Type B pancreatic cell (in vitro differentiated cells): ENCODE data around the gene MCUB. TPM values are rescaled to one million over a fixed set of nuclear protein-coding genes. Genes with fewer than 3 reads are reported as not detected.
"Not testable (repeated sequence)": the region's sequence is repeated elsewhere in the genome, so short reads cannot be mapped to it uniquely, and the experiment has no call there.

Experiments
- DNase-seq: peaks from one replicate; pipeline ENCODE4 v3.0.0; 2021; ENCODE audit warnings: mixed read lengths; ENCODE audit not compliant: unreplicated experiment; ENCODE audit errors: extremely low spot score
- H3K27ac Mint-ChIP-seq: 2 replicates; pipeline ENCODE4 v1.8.0; 2021; ENCODE audit warnings: mild to moderate bottlenecking, mixed read lengths
- H3K27me3 Mint-ChIP-seq: 2 replicates; pipeline ENCODE4 v1.8.0; 2021; ENCODE audit warnings: mixed read lengths
- H3K36me3 Mint-ChIP-seq: 2 replicates; pipeline ENCODE4 v1.8.0; 2021; ENCODE audit warnings: mixed read lengths
- H3K4me1 Mint-ChIP-seq: one replicate; pipeline ENCODE4 v1.8.0; 2021; ENCODE audit warnings: mixed read lengths; ENCODE audit not compliant: unreplicated experiment
- H3K4me3 Mint-ChIP-seq: 2 replicates; pipeline ENCODE4 v1.8.0; 2021; ENCODE audit warnings: mild to moderate bottlenecking, mixed read lengths
- H3K9me3 Mint-ChIP-seq: 2 replicates; pipeline ENCODE4 v1.8.0; 2021; ENCODE audit warnings: mixed read lengths
- total RNA-seq: library from RNA; stranded (reverse); gene quantifications from 2 replicates; pipeline ENCODE4 v1.2.1, GENCODE V29; 2021; ENCODE audit warnings: low replicate concordance
- TF ChIP-seq, protein P1 (sequence below): fragments of 200-600 bp; sonication (generic); conservative IDR thresholded peaks from 2 replicates; pipeline ENCODE4 v1.5.0; 2021; ENCODE audit warnings: antibody characterized with exemption, mild to moderate bottlenecking

Gene MCUB
- total RNA-seq, 1 donor from 2014 or later: 10.1 TPM

DNA sequence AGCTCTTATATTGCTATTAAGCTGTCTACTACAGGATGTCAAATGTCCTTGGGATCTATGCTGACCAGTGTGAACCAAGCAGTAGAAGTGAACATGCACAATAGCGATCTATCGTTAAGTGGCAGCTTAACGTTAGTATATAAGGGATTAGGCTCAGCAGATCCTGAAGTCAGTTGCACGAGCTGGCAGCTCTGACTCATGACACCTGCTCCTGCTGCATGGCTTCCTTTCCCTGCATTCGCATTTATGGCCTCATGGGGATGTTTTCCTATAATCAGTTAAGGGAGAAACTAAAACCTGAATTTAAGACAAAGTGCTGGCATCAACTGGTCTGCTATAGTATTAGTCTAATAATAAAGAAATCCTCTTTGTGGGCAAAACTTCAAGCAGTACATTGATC lies 12.7 kb upstream of the MCUB start:
- no peak for DNase-seq
- H3K27me3 Mint-ChIP-seq: no peaks in the 10 kb centered on the region
- TF ChIP-seq, protein P1, sequence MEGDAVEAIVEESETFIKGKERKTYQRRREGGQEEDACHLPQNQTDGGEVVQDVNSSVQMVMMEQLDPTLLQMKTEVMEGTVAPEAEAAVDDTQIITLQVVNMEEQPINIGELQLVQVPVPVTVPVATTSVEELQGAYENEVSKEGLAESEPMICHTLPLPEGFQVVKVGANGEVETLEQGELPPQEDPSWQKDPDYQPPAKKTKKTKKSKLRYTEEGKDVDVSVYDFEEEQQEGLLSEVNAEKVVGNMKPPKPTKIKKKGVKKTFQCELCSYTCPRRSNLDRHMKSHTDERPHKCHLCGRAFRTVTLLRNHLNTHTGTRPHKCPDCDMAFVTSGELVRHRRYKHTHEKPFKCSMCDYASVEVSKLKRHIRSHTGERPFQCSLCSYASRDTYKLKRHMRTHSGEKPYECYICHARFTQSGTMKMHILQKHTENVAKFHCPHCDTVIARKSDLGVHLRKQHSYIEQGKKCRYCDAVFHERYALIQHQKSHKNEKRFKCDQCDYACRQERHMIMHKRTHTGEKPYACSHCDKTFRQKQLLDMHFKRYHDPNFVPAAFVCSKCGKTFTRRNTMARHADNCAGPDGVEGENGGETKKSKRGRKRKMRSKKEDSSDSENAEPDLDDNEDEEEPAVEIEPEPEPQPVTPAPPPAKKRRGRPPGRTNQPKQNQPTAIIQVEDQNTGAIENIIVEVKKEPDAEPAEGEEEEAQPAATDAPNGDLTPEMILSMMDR: no peak
- H3K36me3 Mint-ChIP-seq: peaks cover 17% of the 10 kb centered on the region
- no peaks in the 10 kb centered on the region for H3K9me3 Mint-ChIP-seq
- H3K4me1 Mint-ChIP-seq: no peaks in the 10 kb centered on the region
- no peak overlapping the region for H3K27ac Mint-ChIP-seq
- H3K4me3 Mint-ChIP-seq: no peak overlapping the region

DNA sequence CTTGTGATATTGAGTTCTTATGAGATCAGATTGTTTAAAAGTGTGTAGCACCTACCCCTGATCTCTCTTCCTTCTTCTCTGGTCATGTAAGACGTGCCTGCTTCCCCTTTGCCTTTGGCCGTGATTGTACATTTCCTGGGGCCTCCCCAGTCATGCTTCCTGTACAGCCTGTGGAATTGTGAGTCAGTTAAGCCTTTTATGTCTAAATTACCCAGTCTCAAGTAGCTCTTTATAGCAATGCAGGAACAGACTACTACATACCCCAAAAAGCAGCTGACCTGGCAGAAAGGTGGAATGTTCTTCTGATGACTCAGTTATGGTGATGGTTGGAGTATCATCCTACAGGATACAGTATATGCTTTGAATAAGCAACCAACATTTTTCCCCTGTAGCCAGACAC lies 11.4 kb upstream of the MCUB start:
- Mint-ChIP-seq H3K27ac (no peak overlapping the region), H3K4me3 (no peak overlapping the region), H3K9me3 (no peaks in the 10 kb centered on the region), H3K36me3 (peaks cover 16% of the 10 kb centered on the region), H3K4me1 (no peaks in the 10 kb centered on the region), H3K27me3 (no peaks in the 10 kb centered on the region)
- DNase-seq: no peak
- TF ChIP-seq, protein P1: no peak

DNA sequence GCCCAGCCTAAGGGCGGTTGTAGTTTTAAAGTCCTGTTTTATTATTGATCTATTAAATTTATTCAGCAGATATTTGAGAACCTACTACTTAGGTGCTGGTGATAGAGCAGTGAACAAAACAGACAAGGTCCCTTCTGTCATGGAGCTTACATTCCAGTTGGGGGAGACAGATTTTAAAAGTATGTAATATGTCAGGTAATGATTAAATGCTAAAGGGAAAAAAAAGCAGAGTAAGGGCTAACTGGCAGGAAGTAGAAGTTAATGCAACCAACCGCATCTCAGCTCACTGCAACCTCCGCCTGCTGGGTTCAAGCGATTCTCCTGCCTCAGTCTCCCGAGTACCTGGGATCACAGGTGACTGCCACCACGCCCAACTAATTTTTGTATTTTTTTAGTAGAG lies 7.8 kb upstream of the MCUB start:
- Mint-ChIP-seq H3K36me3 (peaks cover 22% of the 10 kb centered on the region), H3K4me1 (no peaks in the 10 kb centered on the region), H3K27ac (no peak overlapping the region), H3K4me3 (no peak overlapping the region), H3K9me3 (peaks cover 4% of the 10 kb centered on the region), H3K27me3 (no peaks in the 10 kb centered on the region)
- DNase-seq: no peak
- TF ChIP-seq, protein P1: no peak

DNA sequence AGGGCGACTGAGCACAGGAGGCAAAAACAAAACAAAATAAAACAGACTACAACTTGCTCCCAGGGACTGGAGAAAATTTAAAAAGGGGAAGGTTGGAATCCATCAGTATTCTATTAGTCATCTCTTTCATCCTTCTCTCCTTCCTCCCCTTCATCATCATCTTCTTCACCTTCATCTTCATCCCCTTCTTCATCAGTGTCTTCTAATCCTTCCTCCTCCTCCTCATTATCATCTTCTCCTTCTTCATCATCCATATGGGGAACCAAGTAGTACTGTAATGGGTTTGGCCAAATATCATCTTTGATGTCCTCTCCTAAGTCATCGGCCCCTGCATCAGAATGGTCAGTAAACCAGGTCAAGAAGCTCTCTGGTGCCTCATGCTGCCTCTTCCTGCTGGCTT lies 6.9 kb upstream of the MCUB start:
- no peak for DNase-seq
- Mint-ChIP-seq H3K9me3 (peaks cover 4% of the 10 kb centered on the region), H3K27ac (no peak overlapping the region), H3K36me3 (peaks cover 22% of the 10 kb centered on the region), H3K27me3 (no peaks in the 10 kb centered on the region), H3K4me3 (no peak overlapping the region), H3K4me1 (no peaks in the 10 kb centered on the region)
- TF ChIP-seq, protein P1: no peak

DNA sequence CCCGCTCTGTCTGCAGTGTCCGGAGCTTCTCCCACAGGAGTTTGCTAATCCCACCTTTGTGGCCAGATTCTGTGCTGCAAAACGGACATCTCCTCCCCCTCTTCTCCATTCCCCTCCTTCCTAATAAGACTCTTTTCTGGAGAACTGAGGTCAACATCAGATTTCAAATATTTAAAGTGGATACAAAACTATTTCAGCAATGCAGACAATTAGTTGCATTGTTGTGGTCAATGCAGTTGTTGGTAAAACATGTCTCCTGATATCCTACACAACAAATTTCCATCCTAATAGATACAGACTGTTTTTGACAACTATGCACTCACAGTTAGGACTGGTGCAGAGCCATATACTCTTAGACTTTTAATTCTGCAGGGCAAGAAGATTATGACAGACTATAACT lies 5.1 kb upstream of the MCUB start:
- Mint-ChIP-seq H3K27me3 (peaks cover 9% of the 10 kb centered on the region), H3K4me1 (no peaks in the 10 kb centered on the region), H3K36me3 (peaks cover 20% of the 10 kb centered on the region), H3K27ac (no peak overlapping the region), H3K9me3 (peaks cover 4% of the 10 kb centered on the region), H3K4me3 (no peak overlapping the region)
- TF ChIP-seq, protein P1: no peak
- DNase-seq: no peak

DNA sequence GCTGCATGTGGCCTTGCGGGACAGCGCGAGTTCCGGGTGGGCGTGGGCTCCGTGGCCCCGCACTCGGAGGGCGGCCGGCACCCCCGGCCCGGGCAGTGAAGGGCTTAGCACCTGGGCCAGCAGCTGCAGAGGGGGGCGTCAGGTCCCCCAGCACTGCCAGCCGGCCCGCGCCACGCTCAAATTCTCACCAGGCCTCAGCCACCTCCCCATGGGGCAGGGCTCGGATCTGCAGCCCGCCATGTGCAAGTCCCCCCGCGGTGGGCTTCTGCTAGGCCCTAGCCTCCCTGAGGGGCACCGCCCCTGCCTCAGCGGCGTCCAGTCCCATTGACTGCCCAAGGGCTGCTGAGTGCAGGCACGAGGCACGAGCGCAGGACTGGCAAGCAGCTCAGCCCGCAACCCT lies 2.6 kb upstream of the MCUB start:
- DNase-seq: no peak
- Mint-ChIP-seq H3K4me3 (no peak overlapping the region), H3K36me3 (peaks cover 14% of the 10 kb centered on the region), H3K27ac (no peak overlapping the region), H3K4me1 (peaks cover 4% of the 10 kb centered on the region), H3K9me3 (peaks cover 4% of the 10 kb centered on the region), H3K27me3 (peaks cover 13% of the 10 kb centered on the region)
- TF ChIP-seq, protein P1: no peak

DNA sequence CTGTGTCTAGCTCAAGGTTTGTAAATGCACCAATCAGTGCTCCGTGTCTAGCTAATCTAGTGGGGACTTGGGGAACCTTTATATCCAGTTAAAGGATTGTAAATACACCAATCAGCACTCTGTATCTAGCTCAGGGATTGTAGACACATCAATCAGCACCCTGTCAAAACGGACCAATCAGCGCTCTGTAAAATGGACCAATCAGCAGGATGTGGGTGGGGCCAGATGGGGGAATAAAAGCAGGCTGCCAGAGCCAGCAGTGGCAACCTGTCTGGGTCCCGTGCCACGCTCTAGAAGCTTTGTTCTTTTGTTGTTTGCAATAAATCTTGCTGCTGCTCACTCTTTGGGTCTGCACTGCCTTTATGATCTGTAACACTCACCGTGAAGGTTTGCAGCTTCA lies 2.0 kb upstream of the MCUB start:
- not testable (repeated sequence) for H3K9me3 Mint-ChIP-seq, H3K4me1 Mint-ChIP-seq, DNase-seq
- H3K27me3 Mint-ChIP-seq: peaks cover 20% of the 10 kb centered on the region
- H3K36me3 Mint-ChIP-seq: peaks cover 11% of the 10 kb centered on the region
- peak overlapping the region; percentile 85 for H3K27ac Mint-ChIP-seq
- peak overlapping the region; percentile 77 for H3K4me3 Mint-ChIP-seq
